ENCODE measurements around the gene SNX2.
"Not testable (repeated sequence)": the region's sequence is repeated elsewhere in the genome, so short reads cannot be mapped to it uniquely, and the experiment has no call there.

The SNX2 gene

GRCh38 chr5:122844136-122844909, 69.4 kb downstream of the SNX2 start:
- no peak for DNase-seq (ENCODE audit: low spot score)

DNA sequence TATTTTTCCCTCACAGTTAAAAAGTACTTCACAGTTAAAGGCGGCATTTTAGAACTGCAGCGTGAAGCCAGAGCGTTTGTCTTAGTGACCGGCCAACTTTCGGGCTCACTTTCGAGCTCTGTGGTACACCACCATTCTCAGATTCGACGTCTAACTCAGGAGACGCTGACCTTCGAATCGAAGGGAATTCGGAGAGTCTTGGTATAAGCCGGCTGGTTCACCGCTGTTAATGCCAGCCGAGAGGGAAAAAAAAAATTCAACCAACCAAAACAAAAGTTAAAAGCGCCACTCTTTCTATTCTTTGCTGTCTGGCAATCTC, 70.0 kb downstream of the SNX2 start:
- no peak for DNase-seq (ENCODE audit: low spot score)

DNA sequence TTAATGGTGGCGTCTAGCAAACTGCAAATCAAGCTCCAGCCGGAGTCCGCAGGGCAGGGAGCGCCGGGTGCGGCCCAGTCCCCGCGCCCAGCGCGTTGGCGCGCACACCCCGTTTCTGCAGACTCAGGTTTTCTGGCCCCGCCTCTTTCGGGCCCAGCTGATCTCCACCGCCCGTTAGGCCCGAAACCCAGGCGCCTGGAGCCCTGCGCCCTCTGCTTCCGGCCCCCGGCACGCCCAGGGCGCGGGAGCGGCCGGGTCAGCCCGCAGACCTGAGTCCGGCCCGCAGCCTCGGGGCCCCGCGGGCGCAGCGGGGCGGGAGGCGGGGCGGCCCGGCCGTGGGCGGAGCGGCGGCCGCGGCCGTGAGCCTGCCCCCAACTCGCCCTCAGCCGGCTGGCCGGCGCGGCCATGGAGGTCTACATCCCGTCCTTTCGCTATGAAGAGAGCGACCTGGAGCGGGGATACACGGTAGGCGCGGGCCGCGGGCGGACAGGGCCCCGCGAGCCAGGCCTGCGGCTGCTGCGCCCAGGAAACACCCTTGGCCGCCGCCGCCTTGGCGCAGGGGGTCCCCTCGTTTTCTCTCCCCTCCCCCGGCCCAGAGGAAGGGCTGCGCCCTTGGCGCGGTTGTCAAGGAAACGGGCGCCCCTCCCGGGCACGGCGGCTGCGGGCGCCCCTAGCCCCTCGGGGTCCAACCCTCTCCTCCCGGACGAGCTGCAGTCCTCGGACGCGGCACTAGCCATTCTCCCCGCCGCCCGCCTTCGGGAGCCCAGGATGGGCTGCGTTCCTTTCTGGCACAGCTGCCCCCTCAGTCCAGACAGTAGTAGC, 70.6 kb downstream of the SNX2 start, which contains the start of gene SNX24:
Gene SNX24, plus strand, starts transcription at position 385 of the 822 bp plus-strand sequence. Its CDS starts 21 bp downstream, at position 406.
- peak; percentile 28 for DNase-seq (ENCODE audit: low spot score)

- DNase-seq (ENCODE audit: low spot score): no peak
Measured at GRCh38 chr5:122846051-122846550, 71.2 kb downstream of the SNX2 start.

DNA sequence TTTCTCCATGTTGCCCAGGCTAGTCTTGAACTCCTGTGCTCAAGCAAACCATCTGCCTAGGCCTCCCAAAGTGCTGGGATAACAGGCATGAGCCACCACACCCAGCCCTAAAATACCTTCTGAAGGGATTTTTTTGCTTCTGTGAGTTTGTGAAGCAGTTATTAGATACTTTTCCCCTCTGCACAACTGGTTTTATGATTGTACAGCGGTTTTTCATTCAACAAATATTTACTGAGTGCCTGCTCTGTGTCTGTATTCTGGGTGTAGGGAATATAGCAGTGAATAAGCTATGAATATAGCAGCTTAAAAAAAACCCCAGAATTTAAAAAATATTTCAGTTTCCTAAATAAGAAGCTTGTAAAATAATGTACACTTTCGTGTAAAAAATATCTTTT, 72.8 kb downstream of the SNX2 start:
- DNase-seq (ENCODE audit: low spot score): no peak

DNA sequence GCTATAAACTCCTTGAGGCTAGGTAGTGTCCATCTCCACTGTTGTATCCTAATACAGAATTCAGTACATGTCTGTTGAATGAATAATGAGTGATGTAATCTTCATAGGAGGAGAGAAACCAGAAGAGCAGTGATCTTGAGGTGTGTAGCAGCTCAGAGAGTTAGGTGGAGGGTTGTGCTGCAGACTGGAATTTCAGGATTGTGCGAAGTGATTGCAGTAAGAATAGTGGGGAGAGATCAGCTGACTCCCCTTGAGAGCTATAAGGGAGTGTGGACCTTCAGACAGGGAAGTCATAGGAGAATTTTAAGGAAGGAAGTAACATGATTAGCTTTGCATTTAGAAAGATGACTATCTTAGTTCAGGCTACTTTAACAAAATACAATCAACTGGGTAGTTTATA, 74.9 kb downstream of the SNX2 start:
- DNase-seq (ENCODE audit: low spot score): no peak

GRCh38 chr5:122857538-122857937, 82.7 kb downstream of the SNX2 start:
- not testable (repeated sequence) for DNase-seq (ENCODE audit: low spot score)

- no peak for DNase-seq (ENCODE audit: low spot score)
Measured at GRCh38 chr5:122858451-122858850, 83.6 kb downstream of the SNX2 start.

DNA sequence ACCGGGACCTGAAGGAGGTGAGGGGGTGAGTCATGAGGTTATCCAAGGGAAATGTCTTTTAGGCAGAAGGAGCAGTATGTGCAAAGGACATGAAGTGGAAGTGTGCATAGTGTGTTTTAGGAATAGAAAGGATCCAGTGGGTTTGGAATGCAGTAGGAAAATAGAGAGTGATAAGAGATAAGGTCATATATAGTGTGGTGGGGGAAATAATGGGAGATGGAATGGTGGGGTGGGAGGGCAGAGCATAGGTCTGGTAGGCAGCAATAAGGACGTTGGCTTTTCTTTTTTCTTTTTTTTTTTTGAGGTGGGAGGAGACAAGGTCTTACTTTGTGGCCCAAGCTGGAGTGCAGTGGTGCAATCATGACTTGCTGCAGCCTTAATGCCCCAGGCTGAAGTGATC, 88.4 kb downstream of the SNX2 start:
- no peak for DNase-seq (ENCODE audit: low spot score)

DNA sequence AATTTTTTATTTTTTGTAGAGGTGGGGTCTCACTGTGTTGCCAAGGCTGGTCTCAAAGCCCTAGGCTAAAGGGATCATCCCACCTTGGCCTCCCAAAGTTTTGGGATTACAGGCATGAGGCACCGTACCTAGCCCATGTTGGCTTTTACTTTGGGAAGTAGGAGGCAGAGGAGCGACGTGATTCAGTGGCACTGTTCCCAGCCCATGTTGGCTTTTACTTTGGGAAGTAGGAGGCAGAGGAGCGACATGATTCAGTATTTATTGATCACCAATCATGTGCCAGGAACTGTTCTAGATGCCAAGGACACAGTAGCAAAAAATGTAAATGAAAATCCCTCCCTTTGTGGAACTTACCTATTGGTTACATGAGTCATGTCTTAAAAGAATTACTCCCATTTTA, 88.8 kb downstream of the SNX2 start:
- DNase-seq (ENCODE audit: low spot score): no peak

GRCh38 chr5:122864400-122864799, 89.5 kb downstream of the SNX2 start:
- DNase-seq (ENCODE audit: low spot score): no peak

GRCh38 chr5:122864842-122865241, 90.0 kb downstream of the SNX2 start:
- DNase-seq (ENCODE audit: low spot score): no peak

GRCh38 chr5:122870219-122870856, 95.5 kb downstream of the SNX2 start:
- DNase-seq (ENCODE audit: low spot score): no peak

DNA sequence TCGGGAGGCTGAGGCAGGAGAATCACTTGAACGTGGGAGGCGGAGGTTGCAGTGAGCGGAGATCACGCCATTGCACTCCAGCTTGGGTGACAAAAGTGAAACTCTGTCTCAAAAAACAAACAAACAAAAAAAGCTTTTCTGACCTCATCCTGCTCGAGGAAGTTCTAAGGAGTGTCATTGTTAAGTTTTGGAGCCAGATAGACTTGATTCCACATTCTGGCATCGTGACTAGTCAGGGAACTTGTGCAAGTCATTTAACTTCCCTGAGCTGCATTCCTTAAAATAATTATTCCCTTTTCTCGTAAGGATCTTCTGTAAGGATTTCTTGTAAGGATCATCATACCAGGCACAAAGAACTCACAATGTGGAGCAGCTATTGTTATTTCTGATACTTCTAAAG, 96.8 kb downstream of the SNX2 start:
- no peak for DNase-seq (ENCODE audit: low spot score)

- DNase-seq (ENCODE audit: low spot score): no peak
Measured at GRCh38 chr5:122874179-122874875, 99.4 kb downstream of the SNX2 start.

DNA sequence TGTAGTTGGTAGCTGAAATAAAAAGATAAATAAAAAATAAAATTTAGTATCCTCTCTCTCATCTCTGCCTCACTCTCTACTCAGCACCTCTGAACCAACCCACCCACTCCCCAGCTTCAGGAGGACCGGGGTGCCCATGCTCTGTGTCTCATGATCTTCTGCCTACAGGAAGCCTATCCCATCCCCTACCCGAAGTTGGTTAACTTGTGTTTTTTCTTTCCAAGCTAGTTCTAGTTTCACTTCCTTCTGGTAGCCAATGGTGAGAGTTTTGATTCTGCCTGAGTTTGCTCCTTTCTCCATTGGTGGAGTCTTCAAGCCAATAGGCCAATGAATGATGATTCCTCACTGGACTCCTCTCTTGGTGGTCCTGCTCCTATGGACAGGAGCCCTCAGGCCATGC, 102.6 kb downstream of the SNX2 start:
- no peak for DNase-seq (ENCODE audit: low spot score)

GRCh38 chr5:122879076-122879475, 104.2 kb downstream of the SNX2 start:
- no peak for DNase-seq (ENCODE audit: low spot score)
